Astrocyte of the spinal cord (primary cell): ENCODE results near the gene GRAMD2A.

Source experiments
- DNase-seq: peaks from one replicate; pipeline ENCODE4 v3.0.0; 2011; ENCODE audit warnings: low read depth, low spot score
- H3K4me3 ChIP-seq: 2 replicates; pipeline ENCODE4 v1.5.1; 2011; ENCODE audit warnings: low read depth, mild to moderate bottlenecking, low read length, moderate library complexity
- CTCF ChIP-seq: IDR thresholded peaks from 2 replicates; pipeline ENCODE4 v1.5.1; 2012; ENCODE audit warnings: low read depth, mild to moderate bottlenecking, low read length, inconsistent platforms
- in situ Hi-C: cut with HindIII; loops from 2 replicates; pipeline ENCODE4 v1.10.0; 2017; ENCODE audit warnings: low sequenced_read_pairs

Gene GRAMD2A

GRCh38 chr15:72182244-72182643 lies 15.3 kb downstream of the GRAMD2A start:
- no peak for DNase-seq
- TF ChIP-seq CTCF: no peak
- no peak overlapping the region for H3K4me3 ChIP-seq
- in situ Hi-C loops: no loop called here

- H3K4me3 ChIP-seq: no peak overlapping the region
- no peak for DNase-seq
- in situ Hi-C loops: no loop called here
- no peak for TF ChIP-seq CTCF
Measured at GRCh38 chr15:72180761-72181324, 16.7 kb downstream of the GRAMD2A start.

GRCh38 chr15:72179950-72180581 lies 17.5 kb downstream of the GRAMD2A start:
- DNase-seq: no peak
- in situ Hi-C loops: no loop called here
- H3K4me3 ChIP-seq: no peak overlapping the region
- no peak for TF ChIP-seq CTCF

GRCh38 chr15:72178976-72179585 lies 18.5 kb downstream of the GRAMD2A start:
- TF ChIP-seq CTCF: no peak
- in situ Hi-C loops: no loop called here
- no peak overlapping the region for H3K4me3 ChIP-seq
- DNase-seq: no peak

- DNase-seq: no peak
- no peak overlapping the region for H3K4me3 ChIP-seq
- in situ Hi-C loops: no loop called here
- no peak for TF ChIP-seq CTCF
Measured at GRCh38 chr15:72176743-72177142, 20.8 kb downstream of the GRAMD2A start.

- no peak for TF ChIP-seq CTCF
Measured at GRCh38 chr15:72176159-72176558, 21.4 kb downstream of the GRAMD2A start.

More at GRCh38 chr15:72176159-72176558, 21.4 kb downstream of the GRAMD2A start:
- in situ Hi-C loops: no loop called here
- no peak for DNase-seq
- H3K4me3 ChIP-seq: no peak overlapping the region
